Parathyroid adenoma (tissue), 2 donors: Measurements from ENCODE around the gene HHLA2.

Source experiments
- H2AFZ ChIP-seq: fragments of 300-600 bp; sonication (generic); one replicate; pipeline ENCODE4 v1.7.0; 2017; ENCODE audit warnings: antibody characterized with exemption, mild to moderate bottlenecking
- H3K27ac ChIP-seq: fragments of 300-600 bp; sonication (generic); one replicate; pipeline ENCODE4 v1.7.0; 2017
- H3K27me3 ChIP-seq: fragments of 300-600 bp; sonication (generic); one replicate; pipeline ENCODE4 v1.7.0; 2017; ENCODE audit warnings: low read length; ENCODE audit not compliant: control insufficient read depth, insufficient read depth
- H3K36me3 ChIP-seq: fragments of 300-600 bp; sonication (generic); one replicate; pipeline ENCODE4 v1.7.0; 2017; ENCODE audit warnings: low read length; ENCODE audit not compliant: control insufficient read depth, insufficient read depth
- H3K4me1 ChIP-seq: fragments of 300-600 bp; sonication (generic); one replicate; pipeline ENCODE4 v1.7.0; 2017; ENCODE audit warnings: control low read depth
- H3K4me2 ChIP-seq: fragments of 300-600 bp; sonication (generic); one replicate; pipeline ENCODE4 v1.7.0; 2017; ENCODE audit warnings: low read length
- H3K4me3 ChIP-seq: fragments of 300-600 bp; sonication (generic); one replicate; pipeline ENCODE4 v1.7.0; 2017; ENCODE audit warnings: low read depth, low read length
- H3K79me2 ChIP-seq: fragments of 300-600 bp; sonication (generic); one replicate; pipeline ENCODE4 v1.7.0; 2017; ENCODE audit warnings: control low read depth
- H3K9ac ChIP-seq: fragments of 300-600 bp; sonication (generic); one replicate; pipeline ENCODE4 v1.7.0; 2017; ENCODE audit warnings: mild to moderate bottlenecking
- H3K9me3 ChIP-seq: fragments of 300-600 bp; sonication (generic); one replicate; pipeline ENCODE4 v1.7.0; 2017; ENCODE audit warnings: low read length; ENCODE audit not compliant: control insufficient read depth
- CTCF ChIP-seq: fragments of 300-600 bp; sonication (generic); IDR thresholded peaks from one replicate; pipeline ENCODE4 v1.7.0; 2017; ENCODE audit warnings: antibody characterized with exemption, mild to moderate bottlenecking
- donor health status: primary hyperparathyroidism.

Gene HHLA2

GRCh38 chr3:108380128-108380795 lies 83.9 kb downstream of the HHLA2 start:
- no peaks in the 10 kb centered on the region for H3K27me3 ChIP-seq
- H3K4me3 ChIP-seq: no peak overlapping the region
- H2AFZ ChIP-seq: no peak overlapping the region
- no peaks in the 10 kb centered on the region for H3K4me1 ChIP-seq
- no peaks in the 10 kb centered on the region for H3K79me2 ChIP-seq
- TF ChIP-seq CTCF: no peak
- H3K9ac ChIP-seq: no peak overlapping the region
- H3K4me2 ChIP-seq: no peak overlapping the region
- H3K9me3 ChIP-seq: no peaks in the 10 kb centered on the region
- H3K27ac ChIP-seq: no peak overlapping the region
- no peaks in the 10 kb centered on the region for H3K36me3 ChIP-seq

- H3K9ac ChIP-seq: no peak overlapping the region
- no peaks in the 10 kb centered on the region for H3K79me2 ChIP-seq
- no peaks in the 10 kb centered on the region for H3K27me3 ChIP-seq
- no peaks in the 10 kb centered on the region for H3K9me3 ChIP-seq
- TF ChIP-seq CTCF: no peak
- no peaks in the 10 kb centered on the region for H3K36me3 ChIP-seq
- no peak overlapping the region for H3K4me3 ChIP-seq
- no peaks in the 10 kb centered on the region for H3K4me1 ChIP-seq
- no peak overlapping the region for H2AFZ ChIP-seq
- H3K4me2 ChIP-seq: no peak overlapping the region
- H3K27ac ChIP-seq: no peak overlapping the region
Measured at GRCh38 chr3:108381529-108382140, 85.3 kb downstream of the HHLA2 start.

- H3K9me3 ChIP-seq: no peaks in the 10 kb centered on the region
- no peak overlapping the region for H3K9ac ChIP-seq
- no peak overlapping the region for H3K4me3 ChIP-seq
- no peaks in the 10 kb centered on the region for H3K4me1 ChIP-seq
- no peaks in the 10 kb centered on the region for H3K36me3 ChIP-seq
- no peak overlapping the region for H2AFZ ChIP-seq
- H3K27ac ChIP-seq: no peak overlapping the region
- no peak overlapping the region for H3K4me2 ChIP-seq
- H3K27me3 ChIP-seq: no peaks in the 10 kb centered on the region
- no peaks in the 10 kb centered on the region for H3K79me2 ChIP-seq
- no peak for TF ChIP-seq CTCF
Measured at GRCh38 chr3:108383306-108383705, 87.0 kb downstream of the HHLA2 start.

- Histone ChIP-seq H3K4me3 (no peak overlapping the region), H3K79me2 (no peaks in the 10 kb centered on the region), H3K27ac (no peak overlapping the region), H3K27me3 (no peaks in the 10 kb centered on the region), H3K36me3 (no peaks in the 10 kb centered on the region), H2AFZ (no peak overlapping the region), H3K9ac (no peak overlapping the region), H3K4me1 (no peaks in the 10 kb centered on the region), H3K9me3 (no peaks in the 10 kb centered on the region), H3K4me2 (no peak overlapping the region)
- no peak for TF ChIP-seq CTCF
Measured at GRCh38 chr3:108387063-108387462, 90.7 kb downstream of the HHLA2 start.
